Measurements from ENCODE around the gene RPN2.

RPN2 gene

DNA sequence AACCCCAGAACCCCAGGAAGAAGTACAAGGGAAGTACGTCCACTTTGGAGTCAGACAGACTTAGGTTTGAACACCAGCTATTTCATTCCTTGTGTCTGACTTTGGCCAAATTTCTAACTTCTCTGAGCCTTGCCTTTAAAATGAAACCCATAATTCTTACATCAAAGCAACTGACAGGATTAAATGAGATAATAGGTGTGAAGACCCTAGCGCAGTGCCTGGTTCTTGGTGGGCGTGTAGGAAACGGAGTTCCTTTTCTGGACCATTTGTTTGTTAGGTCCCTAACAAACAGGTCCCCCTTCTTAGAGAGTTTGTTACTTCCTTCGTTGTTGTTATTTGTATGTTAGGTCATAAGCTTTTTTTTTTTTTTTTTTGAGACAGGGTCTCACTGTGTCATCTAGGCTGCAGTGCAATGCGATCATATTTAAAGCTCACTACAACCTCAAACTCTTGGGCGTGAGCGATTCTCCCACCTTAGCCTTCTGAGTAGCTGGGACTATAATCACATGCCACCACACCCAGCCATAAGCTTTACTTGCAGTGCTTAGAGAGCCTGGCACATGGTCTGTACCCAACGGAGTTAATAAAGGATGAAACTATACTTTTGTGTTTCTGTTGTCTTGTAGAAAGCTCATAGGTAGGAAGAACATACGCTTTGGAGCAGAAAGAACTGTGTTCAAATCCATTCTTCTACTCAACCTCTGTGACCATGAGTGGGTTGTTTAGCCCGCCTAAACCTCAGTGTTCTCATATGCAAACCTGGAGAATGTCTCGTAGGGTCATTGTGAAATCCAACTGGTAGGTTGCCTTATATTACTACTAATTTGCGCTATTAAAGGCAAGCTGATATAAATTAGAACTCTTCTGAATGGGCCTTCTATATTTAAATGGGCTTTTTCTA is 22.0 kb downstream of the RPN2 start:
- TF ChIP-seq, protein P1, sequence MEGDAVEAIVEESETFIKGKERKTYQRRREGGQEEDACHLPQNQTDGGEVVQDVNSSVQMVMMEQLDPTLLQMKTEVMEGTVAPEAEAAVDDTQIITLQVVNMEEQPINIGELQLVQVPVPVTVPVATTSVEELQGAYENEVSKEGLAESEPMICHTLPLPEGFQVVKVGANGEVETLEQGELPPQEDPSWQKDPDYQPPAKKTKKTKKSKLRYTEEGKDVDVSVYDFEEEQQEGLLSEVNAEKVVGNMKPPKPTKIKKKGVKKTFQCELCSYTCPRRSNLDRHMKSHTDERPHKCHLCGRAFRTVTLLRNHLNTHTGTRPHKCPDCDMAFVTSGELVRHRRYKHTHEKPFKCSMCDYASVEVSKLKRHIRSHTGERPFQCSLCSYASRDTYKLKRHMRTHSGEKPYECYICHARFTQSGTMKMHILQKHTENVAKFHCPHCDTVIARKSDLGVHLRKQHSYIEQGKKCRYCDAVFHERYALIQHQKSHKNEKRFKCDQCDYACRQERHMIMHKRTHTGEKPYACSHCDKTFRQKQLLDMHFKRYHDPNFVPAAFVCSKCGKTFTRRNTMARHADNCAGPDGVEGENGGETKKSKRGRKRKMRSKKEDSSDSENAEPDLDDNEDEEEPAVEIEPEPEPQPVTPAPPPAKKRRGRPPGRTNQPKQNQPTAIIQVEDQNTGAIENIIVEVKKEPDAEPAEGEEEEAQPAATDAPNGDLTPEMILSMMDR (IDR thresholded peaks at IDR 0.05; ENCODE audit: borderline replicate concordance, control extremely low read depth, extremely low read depth, insufficient read depth, missing control alignments), result no peak
- DNase-seq (ENCODE audit: low spot score), result no peak
- in situ Hi-C loops (cut with MboI; ENCODE audit: low sequenced_read_pairs, unreplicated experiment), result no loop called here

DNA sequence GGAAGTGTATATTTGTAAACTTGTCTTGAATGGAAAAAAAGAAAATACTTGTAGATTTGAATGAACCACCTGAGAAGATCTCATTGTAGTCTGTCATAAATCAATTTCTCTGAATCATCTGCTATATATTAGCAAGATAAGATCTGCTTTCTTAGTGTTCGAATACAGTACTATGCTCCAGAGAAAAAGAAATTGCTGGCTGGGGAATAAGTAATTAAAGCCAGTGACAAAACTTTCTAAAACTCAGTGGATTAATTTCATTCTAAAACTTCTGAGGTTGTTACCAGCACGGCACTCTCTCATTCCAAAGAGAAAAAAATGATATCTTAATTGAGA is 22.7 kb downstream of the RPN2 start:
- in situ Hi-C loops (cut with MboI; ENCODE audit: low sequenced_read_pairs, unreplicated experiment), result no loop called here
- no peak for DNase-seq (ENCODE audit: low spot score)
- TF ChIP-seq, protein P1 (IDR thresholded peaks at IDR 0.05; ENCODE audit: borderline replicate concordance, control extremely low read depth, extremely low read depth, insufficient read depth, missing control alignments), result no peak

DNA sequence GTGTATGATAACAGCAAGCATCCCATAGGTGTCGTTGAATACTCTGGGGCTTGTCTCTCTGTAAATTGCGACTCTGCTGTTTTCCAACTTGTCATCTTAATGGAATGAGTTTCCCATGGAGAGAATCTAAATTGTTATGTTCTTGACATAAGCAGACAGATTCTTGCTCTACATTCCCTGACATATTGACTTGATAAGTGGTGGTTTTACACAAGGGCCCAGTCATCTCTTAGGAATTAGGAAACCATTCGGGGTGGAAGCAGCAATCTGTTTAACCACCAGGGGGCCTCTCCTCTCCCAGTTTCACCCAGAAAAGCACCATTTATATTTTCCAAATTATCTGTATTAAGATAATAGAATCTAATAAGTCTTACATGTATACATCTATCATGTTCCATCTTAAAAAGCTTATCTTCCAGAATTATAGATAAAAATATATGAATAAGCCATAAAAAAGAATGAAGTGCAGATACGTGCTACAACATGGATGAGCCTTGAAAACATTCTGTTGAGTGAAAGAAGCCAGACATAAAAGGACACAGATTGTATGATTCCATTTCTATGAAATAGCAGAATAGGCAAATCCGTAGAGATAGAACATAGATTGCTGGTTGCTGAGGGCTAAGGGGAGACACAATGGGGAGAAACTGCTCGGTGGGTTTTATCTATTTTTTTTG is 23.3 kb downstream of the RPN2 start:
- DNase-seq (ENCODE audit: low spot score), result peak; percentile 41
- in situ Hi-C loops (cut with MboI; ENCODE audit: low sequenced_read_pairs, unreplicated experiment), result no loop called here
- TF ChIP-seq, protein P1 (IDR thresholded peaks at IDR 0.05; ENCODE audit: borderline replicate concordance, control extremely low read depth, extremely low read depth, insufficient read depth, missing control alignments), result peak; percentile 21

DNA sequence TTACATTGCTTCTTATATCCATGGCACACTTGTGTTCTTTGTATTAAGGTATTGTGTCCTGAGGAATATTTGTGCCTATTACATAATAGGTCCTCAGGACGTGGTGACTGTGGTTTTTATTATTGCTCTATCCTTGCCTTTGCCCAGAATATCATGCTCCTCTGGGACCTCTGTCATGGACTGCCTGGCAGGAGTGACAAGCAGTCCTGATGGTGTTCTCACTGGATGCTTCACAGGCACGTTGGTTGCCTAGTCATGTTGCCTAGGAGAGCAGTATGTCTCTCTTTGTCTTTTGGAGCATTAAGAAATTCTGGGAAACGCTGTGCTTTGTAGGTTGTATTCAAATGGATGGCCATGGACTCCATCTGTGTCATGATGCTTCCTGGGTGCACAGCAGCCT is 24.9 kb downstream of the RPN2 start:
- in situ Hi-C loops (cut with MboI; ENCODE audit: low sequenced_read_pairs, unreplicated experiment), result no loop called here
- no peak for DNase-seq (ENCODE audit: low spot score)
- TF ChIP-seq, protein P1 (IDR thresholded peaks at IDR 0.05; ENCODE audit: borderline replicate concordance, control extremely low read depth, extremely low read depth, insufficient read depth, missing control alignments), result no peak

DNA sequence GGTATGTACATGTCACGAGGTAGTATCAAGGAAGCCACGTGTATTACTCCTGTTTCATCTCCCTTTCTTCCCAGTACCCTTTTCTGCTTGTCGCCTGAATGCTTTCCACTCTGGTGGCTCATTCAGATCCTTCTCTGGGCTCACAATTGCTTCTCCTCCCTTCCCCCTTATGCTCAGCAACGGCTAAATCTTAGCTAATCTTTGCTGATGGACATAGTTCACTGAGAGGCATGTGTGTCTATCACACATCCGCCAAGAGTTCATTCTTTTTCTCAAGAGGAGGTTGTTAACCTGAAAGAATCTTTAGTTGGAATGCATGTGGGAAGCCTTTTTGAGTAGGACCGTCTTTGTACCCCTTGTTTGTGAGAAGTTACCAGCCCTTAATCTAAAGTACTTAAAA is 26.0 kb downstream of the RPN2 start:
- DNase-seq (ENCODE audit: low spot score), result no peak
- TF ChIP-seq, protein P1 (IDR thresholded peaks at IDR 0.05; ENCODE audit: borderline replicate concordance, control extremely low read depth, extremely low read depth, insufficient read depth, missing control alignments), result no peak

GRCh38 chr20:37205794-37206193 is 26.7 kb downstream of the RPN2 start:
- in situ Hi-C loops (cut with MboI; ENCODE audit: low sequenced_read_pairs, unreplicated experiment), result no loop called here
- no peak for DNase-seq (ENCODE audit: low spot score)
- TF ChIP-seq, protein P1 (IDR thresholded peaks at IDR 0.05; ENCODE audit: borderline replicate concordance, control extremely low read depth, extremely low read depth, insufficient read depth, missing control alignments), result no peak

More for the DNA sequence above, 26.0 kb downstream of the RPN2 start:
- in situ Hi-C loops (cut with MboI; ENCODE audit: low sequenced_read_pairs, unreplicated experiment), result no loop called here

Measured in GM13976 (cell line).